HepG2 (cell line): Measurements from ENCODE around the gene COPA. TPM values are rescaled to one million over a fixed set of nuclear protein-coding genes. Genes with fewer than 3 reads are reported as not detected.

Experiments used
- CBFB ChIP-seq: sonication (generic); formaldehyde crosslinking; IDR thresholded peaks from 2 replicates; pipeline ENCODE4 v1.4.0; 2020; ENCODE audit warnings: missing genetic modification reagents
- CENPBD1 ChIP-seq: sonication (generic); formaldehyde crosslinking; IDR thresholded peaks from 2 replicates; pipeline ENCODE4 v1.8.0; 2022; ENCODE audit warnings: missing genetic modification reagents, low read depth, mild to moderate bottlenecking, borderline replicate concordance
- FOXJ3 ChIP-seq: sonication (generic); formaldehyde crosslinking; IDR thresholded peaks from 2 replicates; pipeline ENCODE4 v1.4.0; 2020; ENCODE audit warnings: missing genetic modification reagents, mild to moderate bottlenecking, borderline replicate concordance
- HCFC1 ChIP-seq: fragments of 150-350 bp; IDR thresholded peaks from 2 replicates; pipeline ENCODE4 v1.6.1; 2014; ENCODE audit warnings: low read depth, low read length
- HDAC6 ChIP-seq: fragments of 200-600 bp; sonication (generic); IDR thresholded peaks from 2 replicates; pipeline ENCODE4 v1.7.0; 2017; ENCODE audit warnings: mild to moderate bottlenecking, antibody characterized with exemption, low read length, low read depth
- HMGXB3 ChIP-seq: sonication (generic); formaldehyde crosslinking; IDR thresholded peaks from 2 replicates; pipeline ENCODE4 v1.4.0; 2020; ENCODE audit warnings: missing genetic modification reagents, borderline replicate concordance
- HNRNPH1 ChIP-seq: fragments of 200-400 bp; formaldehyde crosslinking; optimal IDR thresholded peaks from 2 replicates; pipeline ENCODE3; 2017; ENCODE audit warnings: mild to moderate bottlenecking, low read depth, low read length
- KAT7 ChIP-seq: IDR thresholded peaks from 2 replicates; pipeline ENCODE4 v1.6.1; 2018; ENCODE audit warnings: borderline replicate concordance, missing compliant biosample characterization
- MAFG ChIP-seq: sonication (generic); formaldehyde crosslinking; IDR thresholded peaks from 2 replicates; pipeline ENCODE4 v1.5.1; 2020; ENCODE audit warnings: mild to moderate bottlenecking, missing genetic modification reagents
- MED13 ChIP-seq: sonication (generic); formaldehyde crosslinking; IDR thresholded peaks from 2 replicates; pipeline ENCODE4 v1.5.0; 2020; ENCODE audit warnings: missing genetic modification reagents
- MTF1 ChIP-seq: sonication (generic); formaldehyde crosslinking; IDR thresholded peaks from 2 replicates; pipeline ENCODE4 v1.5.0; 2020; ENCODE audit warnings: missing genetic modification reagents
- REPIN1 ChIP-seq: sonication (generic); formaldehyde crosslinking; IDR thresholded peaks from 2 replicates; pipeline ENCODE4 v1.8.0; 2022; ENCODE audit warnings: missing genetic modification reagents, low read depth, mild to moderate bottlenecking, borderline replicate concordance
- RFXANK ChIP-seq: IDR thresholded peaks from 2 replicates; pipeline ENCODE4 v1.6.1; 2016
- TRIM22 ChIP-seq: fragments of 450-650 bp; IDR thresholded peaks from 2 replicates; pipeline ENCODE4 v1.6.1; 2017
- ZBTB37 ChIP-seq: sonication (generic); formaldehyde crosslinking; IDR thresholded peaks from 2 replicates; pipeline ENCODE4 v1.4.0; 2020; ENCODE audit warnings: mild to moderate bottlenecking, missing genetic modification reagents
- ZNF224 ChIP-seq: sonication (generic); formaldehyde crosslinking; IDR thresholded peaks from 2 replicates; pipeline ENCODE4 v1.5.0; 2020; ENCODE audit warnings: mild to moderate bottlenecking, missing genetic modification reagents
- ZNF275 ChIP-seq: sonication (generic); formaldehyde crosslinking; IDR thresholded peaks from 2 replicates; pipeline ENCODE4 v1.8.0; 2022; ENCODE audit warnings: missing genetic modification reagents, mild to moderate bottlenecking, inconsistent platforms, borderline replicate concordance
- ZNF577 ChIP-seq: sonication (generic); formaldehyde crosslinking; IDR thresholded peaks from 2 replicates; pipeline ENCODE4 v1.4.0; 2020; ENCODE audit warnings: mild to moderate bottlenecking, low read depth, missing genetic modification reagents, borderline replicate concordance
- ZNF816 ChIP-seq: sonication (generic); formaldehyde crosslinking; IDR thresholded peaks from 2 replicates; pipeline ENCODE4 v1.8.0; 2022; ENCODE audit warnings: missing genetic modification reagents, mild to moderate bottlenecking, borderline replicate concordance
- ZSCAN20 ChIP-seq: sonication (generic); formaldehyde crosslinking; IDR thresholded peaks from 2 replicates; pipeline ENCODE4 v1.4.0; 2020; ENCODE audit warnings: missing genetic modification reagents, mild to moderate bottlenecking, borderline replicate concordance
- polyA plus RNA-seq, 8 experiments: library from polyadenylated mRNA; depleted of rRNA in 3 of 8; stranded (reverse) in 7 of 8; unstranded in 1 of 8; fragments of >200 nt; fragmentation: Illumina TruSeq in 4 of 8; extraction: Trizol in 4 of 8; gene quantifications; 2 replicates each; pipeline versions ENCODE4 v1.2.1 to v1.2.3, GENCODE V29; 2011 to 2016; ENCODE audit warnings: low read depth in 4 of 8, missing spikeins in 1 of 8, mixed read lengths in 1 of 8; ENCODE audit not compliant: insufficient read depth in 1 of 8
- total RNA-seq, 5 experiments: library from RNA; depleted of rRNA; stranded (reverse); fragments of >200 nt; fragmentation: Illumina TruSeq; extraction: Trizol; gene quantifications; 2 replicates each; pipeline ENCODE4 v1.2.3, GENCODE V29; 2016; ENCODE audit warnings: low read depth in 1 of 5

The COPA gene
- total and polyA plus RNA-seq, 2 of the 13 experiments (the other 11 are each of a cell fraction or from before 2014, with no cell fraction given): 160 to 197 TPM

GRCh38 chr1:160261893-160262794, 80.9 kb downstream of the COPA start, which contains the start of gene DCAF8 (continued):
- TF ChIP-seq RFXANK (CRISPR knock-in tag) (0 out of 2 replicates have a peak, but pooled peaks have one; percentile 44), ZNF577 (CRISPR knock-in tag) (no peak), HDAC6 (no peak), ZNF224 (CRISPR knock-in tag) (no peak), ZSCAN20 (CRISPR knock-in tag) (no peak), HMGXB3 (CRISPR knock-in tag) (no peak), MED13 (no peak), CENPBD1 (CRISPR knock-in tag) (no peak), KAT7 (CRISPR knock-in tag) (peak; percentile 85; the same call in 1 of the 2 replicates), MAFG (CRISPR knock-in tag) (no peak), MTF1 (no peak), HNRNPH1 (no peak), ZNF816 (CRISPR knock-in tag) (no peak; the same call in 1 of the 2 replicates), REPIN1 (CRISPR knock-in tag) (peak; percentile 82; the same call in 1 of the 2 replicates), ZNF275 (CRISPR knock-in tag) (0 out of 2 replicates have a peak, but pooled peaks have one; percentile 52), FOXJ3 (CRISPR knock-in tag) (no peak; the same call in 1 of the 2 replicates), TRIM22 (no peak), HCFC1 (peak; percentile 54; the same call in 1 of the 2 replicates), CBFB (peak; percentile 90), ZBTB37 (CRISPR knock-in tag) (no peak)
